A673 (cell line): Measurements from ENCODE around the gene NPM3.

Experiments
- EZH2 ChIP-seq: fragments of 200-600 bp; sonication (generic); IDR thresholded peaks from 2 replicates; pipeline ENCODE4 v1.6.1; 2017; ENCODE audit warnings: borderline replicate concordance, low read depth, mild to moderate bottlenecking, mixed read lengths, antibody characterized with exemption, low read length; ENCODE audit not compliant: poor library complexity, severe bottlenecking
- TF ChIP-seq, protein P1 (sequence below): fragments of 300-800, 200-600 bp; sonication (generic); conservative IDR thresholded peaks from 2 replicates; pipeline ENCODE4 v1.5.1; 2017; ENCODE audit warnings: low read depth, mild to moderate bottlenecking, antibody characterized with exemption, low read length, moderate library complexity, mixed read lengths

DNA sequence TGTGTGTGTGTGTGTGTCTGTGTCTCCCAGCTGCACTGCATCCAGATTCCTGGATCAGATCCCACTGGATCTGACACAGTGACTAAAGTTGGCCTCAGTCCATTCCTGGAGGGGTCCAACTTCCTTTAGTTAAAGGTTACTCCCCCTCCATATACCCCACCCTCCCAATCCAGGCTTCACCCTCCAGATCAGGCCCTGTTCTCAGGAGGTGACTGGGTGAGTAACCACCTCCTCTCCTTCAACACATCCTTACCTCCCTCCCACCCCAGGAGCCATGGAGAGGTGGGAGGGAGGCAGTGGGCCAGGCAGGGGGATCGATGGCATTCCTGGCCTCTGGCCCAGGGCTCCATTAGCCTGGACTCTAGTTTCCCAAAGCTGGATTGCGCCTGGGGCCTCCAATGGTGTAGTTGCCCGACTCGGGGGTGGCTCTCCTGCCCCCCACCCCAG is 49.1 kb upstream of the NPM3 start:
- TF ChIP-seq, protein P1, sequence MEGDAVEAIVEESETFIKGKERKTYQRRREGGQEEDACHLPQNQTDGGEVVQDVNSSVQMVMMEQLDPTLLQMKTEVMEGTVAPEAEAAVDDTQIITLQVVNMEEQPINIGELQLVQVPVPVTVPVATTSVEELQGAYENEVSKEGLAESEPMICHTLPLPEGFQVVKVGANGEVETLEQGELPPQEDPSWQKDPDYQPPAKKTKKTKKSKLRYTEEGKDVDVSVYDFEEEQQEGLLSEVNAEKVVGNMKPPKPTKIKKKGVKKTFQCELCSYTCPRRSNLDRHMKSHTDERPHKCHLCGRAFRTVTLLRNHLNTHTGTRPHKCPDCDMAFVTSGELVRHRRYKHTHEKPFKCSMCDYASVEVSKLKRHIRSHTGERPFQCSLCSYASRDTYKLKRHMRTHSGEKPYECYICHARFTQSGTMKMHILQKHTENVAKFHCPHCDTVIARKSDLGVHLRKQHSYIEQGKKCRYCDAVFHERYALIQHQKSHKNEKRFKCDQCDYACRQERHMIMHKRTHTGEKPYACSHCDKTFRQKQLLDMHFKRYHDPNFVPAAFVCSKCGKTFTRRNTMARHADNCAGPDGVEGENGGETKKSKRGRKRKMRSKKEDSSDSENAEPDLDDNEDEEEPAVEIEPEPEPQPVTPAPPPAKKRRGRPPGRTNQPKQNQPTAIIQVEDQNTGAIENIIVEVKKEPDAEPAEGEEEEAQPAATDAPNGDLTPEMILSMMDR: no peak
- no peak for TF ChIP-seq EZH2
